Left ventricle myocardium inferior (tissue), 1 donor: Measurements from ENCODE around the gene RPL29. TPM values are rescaled to one million over a fixed set of nuclear protein-coding genes. Genes with fewer than 3 reads are reported as not detected.

Experiments used
- DNase-seq: peaks from one replicate; pipeline ENCODE4 v3.0.0-alpha.2; 2020
- H3K27ac ChIP-seq: fragments of 200-600 bp; replicated peaks from 2 replicates; pipeline ENCODE4 v1.8.0; 2021
- H3K27me3 ChIP-seq: fragments of 200-600 bp; 2 replicates; pipeline ENCODE4 v1.8.0; 2021; ENCODE audit warnings: low read depth
- H3K36me3 ChIP-seq: fragments of 200-600 bp; 2 replicates; pipeline ENCODE4 v1.8.0; 2021
- H3K4me1 ChIP-seq: fragments of 200-600 bp; 2 replicates; pipeline ENCODE4 v1.8.0; 2021
- H3K4me3 ChIP-seq: fragments of 200-600 bp; 2 replicates; pipeline ENCODE4 v1.8.0; 2021; ENCODE audit warnings: mild to moderate bottlenecking, moderate library complexity
- H3K9me3 ChIP-seq: fragments of 200-600 bp; replicated peaks from 2 replicates; pipeline ENCODE4 v1.8.0; 2021
- CTCF ChIP-seq: fragments of 200-600 bp; IDR thresholded peaks from 2 replicates; pipeline ENCODE4 v1.8.0; 2021; ENCODE audit warnings: antibody characterized with exemption, mild to moderate bottlenecking, borderline replicate concordance
- intact Hi-C: fragments of 100-400 bp; cut with micrococcal nuclease; formaldehyde crosslinking; loops from one replicate; pipeline ENCODE4 v1.11.0; 2022
- total RNA-seq: library from RNA; stranded (reverse); fragmentation: NEBNext Ultra II Directional; extraction: Animal tissue kit (Norgen Biotek cat#: 25700); gene quantifications from one replicate; pipeline ENCODE4 v1.2.1, GENCODE V29; 2021
- donor health status: DM: no; HTN: yes; CAD: no; lungs with severe emphysema.

RPL29 gene
- total RNA-seq, 1 donor from 2014 or later: 621 TPM

GRCh38 chr3:52030714-52031310 is 35.1 kb upstream of the RPL29 start:
- intact Hi-C loops: no loop called here
- Histone ChIP-seq H3K4me3 (no peak overlapping the region), H3K27ac (peak overlapping the region; percentile 92), H3K27me3 (no peaks in the 10 kb centered on the region), H3K4me1 (peaks cover 51% of the 10 kb centered on the region), H3K36me3 (no peaks in the 10 kb centered on the region), H3K9me3 (no peaks in the 10 kb centered on the region)
- no peak for TF ChIP-seq CTCF
- DNase-seq: no peak

- TF ChIP-seq CTCF: no peak
- intact Hi-C loops: no loop called here
- Histone ChIP-seq H3K36me3 (no peaks in the 10 kb centered on the region), H3K4me3 (no peak overlapping the region), H3K27me3 (no peaks in the 10 kb centered on the region), H3K27ac (peak overlapping the region; percentile 92), H3K9me3 (no peaks in the 10 kb centered on the region), H3K4me1 (peaks cover 64% of the 10 kb centered on the region)
- DNase-seq: no peak
Measured at GRCh38 chr3:52029535-52029934, 33.8 kb upstream of the RPL29 start.

DNA sequence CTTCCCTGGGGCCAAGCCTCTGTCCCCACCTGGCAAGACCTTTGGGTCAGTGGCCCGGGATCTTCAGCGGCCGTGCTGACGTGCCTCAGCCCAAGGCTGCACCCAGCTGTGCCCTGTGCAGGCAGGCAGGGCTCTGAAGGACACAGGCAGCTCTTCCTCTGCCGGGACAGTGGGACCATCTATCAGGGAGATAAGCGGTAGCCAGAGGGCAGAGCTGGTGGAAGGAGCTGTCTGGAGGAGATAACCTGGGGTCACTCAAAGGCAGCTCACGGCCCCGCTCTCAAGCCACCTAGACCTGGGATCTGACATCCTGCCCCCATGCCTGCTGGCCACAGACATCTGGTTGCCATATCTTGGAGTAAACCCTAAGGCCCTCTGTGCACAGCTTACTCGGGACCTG is 33.4 kb upstream of the RPL29 start:
- Histone ChIP-seq H3K36me3 (no peaks in the 10 kb centered on the region), H3K4me3 (no peak overlapping the region), H3K27ac (peak overlapping the region; percentile 92), H3K4me1 (peaks cover 69% of the 10 kb centered on the region), H3K9me3 (no peaks in the 10 kb centered on the region), H3K27me3 (no peaks in the 10 kb centered on the region)
- TF ChIP-seq CTCF: no peak
- DNase-seq: no peak
- intact Hi-C loops: no loop called here

DNA sequence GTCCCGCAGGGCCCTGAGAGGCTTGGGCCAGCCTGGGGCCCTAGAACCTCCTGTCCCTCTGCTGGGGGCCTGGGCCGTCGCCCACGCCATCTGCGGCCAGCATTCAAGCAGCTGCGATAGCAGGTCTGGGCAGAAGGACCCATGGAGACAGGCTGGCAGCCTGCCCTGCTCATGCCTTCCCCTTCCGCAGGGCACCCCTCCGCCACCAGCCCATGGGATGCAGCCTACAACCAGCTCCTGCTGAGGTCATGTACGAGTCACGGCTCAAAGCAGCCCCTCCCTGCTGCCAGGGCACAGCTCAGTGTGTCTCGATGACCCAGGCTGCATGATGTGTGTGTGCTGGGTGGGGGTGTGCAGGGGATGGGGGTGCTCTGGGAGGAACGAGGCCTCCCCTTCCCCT is 32.9 kb upstream of the RPL29 start:
- no peak for TF ChIP-seq CTCF
- no peaks in the 10 kb centered on the region for H3K9me3 ChIP-seq
- H3K4me3 ChIP-seq: no peak overlapping the region
- intact Hi-C loops: no loop called here
- H3K27ac ChIP-seq: peak overlapping the region; percentile 92
- H3K36me3 ChIP-seq: no peaks in the 10 kb centered on the region
- peak; percentile 84 for DNase-seq
- H3K27me3 ChIP-seq: no peaks in the 10 kb centered on the region
- peaks cover 74% of the 10 kb centered on the region for H3K4me1 ChIP-seq

DNA sequence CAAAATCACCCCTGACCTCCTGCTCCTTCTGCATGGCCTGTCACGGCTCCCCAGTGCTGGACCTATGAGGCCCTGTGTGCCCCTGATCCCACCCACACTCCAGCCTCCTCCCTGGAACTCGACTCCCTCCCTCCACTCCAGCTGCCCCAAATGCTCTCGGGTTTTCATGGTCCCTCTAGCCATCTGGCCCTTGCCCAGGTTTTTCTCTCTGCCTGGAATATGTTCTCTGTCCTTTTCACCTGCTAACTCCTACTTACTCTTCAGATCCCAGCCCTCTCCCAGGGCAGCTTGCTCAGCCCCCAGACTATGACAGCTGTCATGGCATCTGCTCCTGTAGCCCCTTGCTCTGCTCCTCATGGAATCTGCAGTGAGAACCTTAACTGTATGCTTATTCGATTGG is 30.3 kb upstream of the RPL29 start:
- no peaks in the 10 kb centered on the region for H3K36me3 ChIP-seq
- H3K4me1 ChIP-seq: peaks cover 86% of the 10 kb centered on the region
- peak overlapping the region; percentile 92 for H3K27ac ChIP-seq
- no peak for TF ChIP-seq CTCF
- H3K4me3 ChIP-seq: peak overlapping the region; percentile 65
- intact Hi-C loops: no loop called here
- DNase-seq: no peak
- H3K27me3 ChIP-seq: no peaks in the 10 kb centered on the region
- no peaks in the 10 kb centered on the region for H3K9me3 ChIP-seq
